ENCODE results near the gene MED13L.

Gene MED13L

DNA sequence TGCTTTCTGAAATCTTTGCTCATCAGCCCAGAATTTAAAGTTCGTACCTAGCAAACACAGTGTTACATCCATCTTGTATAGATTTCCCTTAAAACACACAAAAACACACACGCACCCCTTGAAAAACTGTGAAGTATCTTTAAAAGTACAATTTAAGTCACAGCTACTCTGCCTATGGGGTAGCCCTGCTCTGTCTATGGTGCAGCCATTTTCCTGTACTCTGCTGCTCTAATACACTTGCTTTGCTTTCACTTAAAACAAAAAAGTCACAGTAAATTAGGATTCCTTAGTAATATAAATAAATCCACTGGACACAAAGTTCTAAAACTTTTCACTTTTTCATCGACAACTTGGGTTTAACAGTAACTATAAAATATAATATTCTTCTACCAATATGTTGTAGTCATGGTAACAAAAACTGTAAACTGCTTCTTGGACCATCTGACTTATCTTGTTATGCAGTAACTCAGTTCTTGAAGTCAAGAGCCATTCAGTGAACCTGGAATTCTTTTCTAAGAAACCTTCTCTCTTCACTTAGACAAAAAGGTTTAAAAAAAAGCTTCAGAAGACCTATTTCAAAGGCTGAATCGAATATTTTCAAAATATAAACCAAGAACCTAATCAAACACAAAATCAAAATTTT is 63.5 kb downstream of the MED13L start:
- H3K4me2 ChIP-seq = no peak overlapping the region; a peak in 1 of 22 replicates
- no peak for TF ChIP-seq Cebpa-rat (IDR thresholded peaks at IDR 0.05)
- peaks cover 20 to 65% (median 27%) of the 10 kb centered on the region in 10 experiments; a peak in 19 of 20 replicates for H3K4me1 ChIP-seq
- H3K9ac ChIP-seq = no peak overlapping the region
- H4K20me1 ChIP-seq = peaks cover 99 to 100% (median 100%) of the 10 kb centered on the region in 11 experiments
- H3K4me3 ChIP-seq = no peak overlapping the region
- H3K9me3 ChIP-seq (replicated peaks in 1 of 11) = no peaks in the 10 kb centered on the region
- H3K27ac ChIP-seq = no peak overlapping the region
- no peaks in the 10 kb centered on the region for H3K27me3 ChIP-seq
- H3K36me3 ChIP-seq = peaks cover 0 to 11% (median 0%) of the 10 kb centered on the region in 11 experiments; a peak in 4 of 22 replicates

DNA sequence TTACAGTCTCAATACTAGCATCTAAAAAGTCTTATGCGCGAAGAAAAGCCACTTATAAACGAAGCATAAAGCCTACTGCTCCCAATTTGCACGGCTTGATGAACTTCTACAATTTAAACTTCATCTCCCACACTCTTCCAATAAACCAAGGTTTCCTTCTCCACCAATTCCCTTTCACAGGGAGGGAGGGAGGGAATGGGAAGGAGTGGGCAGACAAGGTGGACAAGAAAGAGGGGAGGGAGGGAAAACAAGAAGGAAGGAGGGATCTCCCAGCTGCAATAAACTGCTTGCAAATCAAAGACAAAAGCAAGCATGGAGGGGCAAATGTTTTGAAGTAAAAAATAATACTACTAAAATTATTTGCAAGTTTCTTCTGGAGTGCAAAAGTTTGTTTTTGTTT is 64.5 kb downstream of the MED13L start:
- Histone ChIP-seq H3K27me3 (no peaks in the 10 kb centered on the region), H4K20me1 (peaks cover 99 to 100% (median 100%) of the 10 kb centered on the region in 11 experiments), H3K27ac (no peak overlapping the region), H3K4me2 (0 out of 22 replicates have a peak overlapping the region, but pooled peaks of 1 of the 11 experiments have one; percentile 13), H3K9ac (no peak overlapping the region), H3K36me3 (peaks cover 0 to 18% (median 4%) of the 10 kb centered on the region in 11 experiments; a peak in 9 of 22 replicates), H3K9me3 (replicated peaks in 1 of 11) (no peaks in the 10 kb centered on the region), H3K4me1 (peaks cover 20 to 57% (median 27%) of the 10 kb centered on the region in 10 experiments; a peak in 19 of 20 replicates), H3K4me3 (no peak overlapping the region)
- TF ChIP-seq Cebpa-rat (IDR thresholded peaks at IDR 0.05) = no peak

DNA sequence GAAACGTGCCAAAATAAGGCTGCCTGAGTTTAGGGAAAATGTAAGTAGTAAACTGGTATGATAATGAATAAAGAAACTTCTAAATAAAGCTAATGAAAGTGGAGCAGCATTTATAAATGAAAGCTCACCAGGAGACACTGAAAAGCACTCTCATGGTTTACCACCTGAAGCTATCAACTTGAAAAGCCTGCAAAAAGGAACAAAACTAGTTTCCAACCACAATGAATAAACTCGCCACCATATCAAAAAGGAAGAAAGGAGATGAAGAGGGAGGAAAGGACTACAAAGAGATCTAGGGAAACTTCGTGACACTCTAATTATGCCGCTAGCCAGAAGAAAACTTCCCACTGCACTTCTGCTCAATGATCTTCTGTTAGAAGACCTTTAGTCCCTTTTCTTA is 66.7 kb downstream of the MED13L start:
- H3K4me3 ChIP-seq = no peak overlapping the region
- peaks cover 15 to 36% (median 22%) of the 10 kb centered on the region in 10 experiments; a peak in 19 of 20 replicates for H3K4me1 ChIP-seq
- H3K36me3 ChIP-seq = peaks cover 0 to 32% (median 12%) of the 10 kb centered on the region in 11 experiments; a peak in 12 of 22 replicates
- no peaks in the 10 kb centered on the region for H3K27me3 ChIP-seq
- peak overlapping the region in 10 of 11 experiments; percentile 3 to 63 (median 20); a peak in 12 of 22 replicates for H3K4me2 ChIP-seq
- H3K27ac ChIP-seq = no peak overlapping the region
- TF ChIP-seq Cebpa-rat (IDR thresholded peaks at IDR 0.05) = no peak
- no peaks in the 10 kb centered on the region for H3K9me3 ChIP-seq (replicated peaks in 1 of 11)
- H3K9ac ChIP-seq = no peak overlapping the region
- peaks cover 99 to 100% (median 100%) of the 10 kb centered on the region in 11 experiments for H4K20me1 ChIP-seq

DNA sequence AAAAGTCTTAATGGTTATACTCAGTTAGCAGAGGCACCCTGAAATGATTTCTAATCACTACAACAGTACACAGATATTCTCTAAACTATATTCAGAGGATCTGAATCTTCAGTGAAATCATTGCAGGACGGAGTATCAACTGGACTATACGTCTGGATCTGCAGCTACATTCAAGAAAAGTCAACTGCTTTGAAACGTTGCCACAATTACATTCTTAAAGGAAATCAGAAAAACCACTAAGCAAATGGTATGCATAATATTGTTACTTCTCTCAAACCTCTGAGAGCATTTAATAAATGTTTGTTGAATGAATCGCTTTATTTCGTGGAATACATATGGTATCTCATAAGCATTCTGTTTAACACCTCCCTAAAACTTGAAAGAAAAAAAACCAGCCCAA is 67.4 kb downstream of the MED13L start:
- H3K9ac ChIP-seq = no peak overlapping the region
- peaks cover 99 to 100% (median 100%) of the 10 kb centered on the region in 11 experiments for H4K20me1 ChIP-seq
- no peak overlapping the region for H3K4me3 ChIP-seq
- no peak overlapping the region for H3K27ac ChIP-seq
- no peak overlapping the region; a peak in 1 of 22 replicates for H3K4me2 ChIP-seq
- no peaks in the 10 kb centered on the region for H3K27me3 ChIP-seq
- H3K36me3 ChIP-seq = peaks cover 0 to 37% (median 18%) of the 10 kb centered on the region in 11 experiments; a peak in 15 of 22 replicates
- H3K9me3 ChIP-seq (replicated peaks in 1 of 11) = no peaks in the 10 kb centered on the region
- no peak for TF ChIP-seq Cebpa-rat (IDR thresholded peaks at IDR 0.05)
- H3K4me1 ChIP-seq = peaks cover 9 to 30% (median 17%) of the 10 kb centered on the region in 10 experiments; a peak in 19 of 20 replicates

DNA sequence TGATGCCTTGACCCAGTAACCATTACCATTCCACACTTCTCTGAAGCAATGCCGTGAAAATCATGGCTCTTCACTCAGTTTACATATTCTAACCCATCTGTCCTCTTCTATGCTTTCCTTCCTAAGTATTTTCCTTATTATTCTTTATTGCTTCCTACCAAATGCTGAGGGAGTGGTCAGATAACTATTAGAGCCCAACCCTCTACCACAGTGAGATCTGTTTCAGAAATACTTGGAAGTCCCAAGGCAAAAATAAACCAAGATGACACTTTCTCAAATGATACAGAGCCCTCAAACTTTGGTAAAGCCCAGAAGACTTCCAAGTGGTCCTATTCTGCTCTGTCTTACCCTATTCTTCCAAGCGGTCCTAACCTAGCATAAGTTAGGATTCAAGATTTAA is 68.0 kb downstream of the MED13L start:
- H3K9ac ChIP-seq = no peak overlapping the region
- H3K36me3 ChIP-seq = peaks cover 5 to 44% (median 24%) of the 10 kb centered on the region in 11 experiments; a peak in 18 of 22 replicates
- H3K27me3 ChIP-seq = no peaks in the 10 kb centered on the region
- no peak for TF ChIP-seq Cebpa-rat (IDR thresholded peaks at IDR 0.05)
- H3K27ac ChIP-seq = no peak overlapping the region
- no peaks in the 10 kb centered on the region for H3K9me3 ChIP-seq (replicated peaks in 1 of 11)
- peaks cover 8 to 24% (median 12%) of the 10 kb centered on the region in 10 experiments; a peak in 18 of 20 replicates for H3K4me1 ChIP-seq
- H3K4me2 ChIP-seq = no peak overlapping the region
- no peak overlapping the region for H3K4me3 ChIP-seq
- H4K20me1 ChIP-seq = peaks cover 99 to 100% (median 100%) of the 10 kb centered on the region in 11 experiments

DNA sequence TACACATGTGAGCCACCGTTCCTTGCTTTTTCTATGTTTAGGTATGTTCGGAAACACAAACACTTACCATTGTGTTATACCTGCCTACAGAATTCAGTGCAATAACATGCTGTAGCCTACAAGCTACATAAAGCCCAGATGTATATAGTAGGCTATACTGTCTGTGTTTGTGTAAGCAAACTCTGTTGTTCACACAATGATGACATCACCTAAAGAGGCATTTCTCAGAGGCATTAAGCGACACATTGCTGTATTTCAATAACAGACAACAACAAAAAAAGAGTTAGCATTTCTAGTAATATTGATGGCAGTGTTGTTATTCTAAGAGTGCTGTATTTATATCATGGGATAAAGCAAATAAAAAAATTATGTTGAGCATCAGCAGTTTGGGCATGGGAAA is 70.2 kb downstream of the MED13L start:
- H3K27ac ChIP-seq = no peak overlapping the region
- H3K4me3 ChIP-seq = no peak overlapping the region
- no peak for TF ChIP-seq Cebpa-rat (IDR thresholded peaks at IDR 0.05)
- peaks cover 99 to 100% (median 100%) of the 10 kb centered on the region in 11 experiments for H4K20me1 ChIP-seq
- no peaks in the 10 kb centered on the region for H3K27me3 ChIP-seq
- no peak overlapping the region for H3K9ac ChIP-seq
- H3K36me3 ChIP-seq = peaks cover 12 to 66% (median 41%) of the 10 kb centered on the region in 11 experiments; a peak in 20 of 22 replicates
- no peaks in the 10 kb centered on the region for H3K9me3 ChIP-seq (replicated peaks in 1 of 11)
- H3K4me1 ChIP-seq = peaks cover 8 to 20% (median 11%) of the 10 kb centered on the region in 10 experiments; a peak in 17 of 20 replicates
- no peak overlapping the region for H3K4me2 ChIP-seq

DNA sequence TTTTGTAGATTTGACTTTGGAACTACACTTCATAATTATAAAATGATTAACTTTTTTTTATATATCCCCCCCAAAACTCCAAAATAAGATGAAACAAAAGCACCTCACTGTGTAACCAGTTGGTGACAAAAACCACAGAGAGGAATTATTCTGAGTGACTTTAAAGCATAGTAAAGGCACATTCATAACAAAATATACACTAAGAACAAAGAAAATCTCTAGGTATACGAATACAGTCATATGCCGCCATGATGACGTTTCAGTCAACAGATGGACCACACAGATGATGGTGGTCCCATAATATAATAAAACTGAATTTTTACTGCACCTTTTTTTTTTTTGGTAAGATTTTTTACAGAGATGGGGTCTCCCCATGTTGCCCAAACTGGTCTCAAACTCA is 70.7 kb downstream of the MED13L start:
- no peak overlapping the region for H3K4me3 ChIP-seq
- H3K27me3 ChIP-seq = no peaks in the 10 kb centered on the region
- TF ChIP-seq Cebpa-rat (IDR thresholded peaks at IDR 0.05) = no peak
- no peak overlapping the region for H3K9ac ChIP-seq
- H3K4me1 ChIP-seq = peaks cover 8 to 19% (median 11%) of the 10 kb centered on the region in 10 experiments; a peak in 16 of 20 replicates
- H3K4me2 ChIP-seq = no peak overlapping the region
- no peaks in the 10 kb centered on the region for H3K9me3 ChIP-seq (replicated peaks in 1 of 11)
- peaks cover 12 to 66% (median 41%) of the 10 kb centered on the region in 11 experiments; a peak in 20 of 22 replicates for H3K36me3 ChIP-seq
- no peak overlapping the region for H3K27ac ChIP-seq
- H4K20me1 ChIP-seq = peaks cover 99 to 100% (median 100%) of the 10 kb centered on the region in 11 experiments

DNA sequence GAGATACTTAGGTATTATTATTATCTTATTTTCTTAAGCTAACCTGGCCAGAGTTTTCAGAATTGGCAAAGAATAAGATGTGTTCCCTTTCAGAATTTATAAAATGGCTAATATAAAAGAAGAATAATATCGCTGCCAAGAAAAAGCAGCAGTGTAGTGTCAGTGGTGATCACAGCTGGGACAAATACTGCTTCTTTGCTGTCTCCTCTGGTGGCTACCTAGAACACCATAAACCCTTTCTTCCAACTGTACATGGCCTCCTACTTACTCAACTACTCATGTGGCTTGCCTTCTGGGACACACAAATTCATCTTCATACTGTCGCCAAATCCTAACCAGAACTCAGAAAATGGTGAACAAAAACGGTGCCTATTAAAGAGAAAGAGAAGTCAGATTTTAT is 72.7 kb downstream of the MED13L start:
- H3K27me3 ChIP-seq = no peaks in the 10 kb centered on the region
- no peak overlapping the region for H3K9ac ChIP-seq
- H3K27ac ChIP-seq = no peak overlapping the region
- no peak overlapping the region for H3K4me3 ChIP-seq
- no peaks in the 10 kb centered on the region for H3K9me3 ChIP-seq (replicated peaks in 1 of 11)
- no peak for TF ChIP-seq Cebpa-rat (IDR thresholded peaks at IDR 0.05)
- H3K4me2 ChIP-seq = no peak overlapping the region
- H3K4me1 ChIP-seq = peaks cover 0 to 14% (median 2%) of the 10 kb centered on the region in 10 experiments; a peak in 8 of 20 replicates
- peaks cover 98 to 100% (median 100%) of the 10 kb centered on the region in 11 experiments for H4K20me1 ChIP-seq
- peaks cover 12 to 72% (median 41%) of the 10 kb centered on the region in 11 experiments; a peak in 20 of 22 replicates for H3K36me3 ChIP-seq

DNA sequence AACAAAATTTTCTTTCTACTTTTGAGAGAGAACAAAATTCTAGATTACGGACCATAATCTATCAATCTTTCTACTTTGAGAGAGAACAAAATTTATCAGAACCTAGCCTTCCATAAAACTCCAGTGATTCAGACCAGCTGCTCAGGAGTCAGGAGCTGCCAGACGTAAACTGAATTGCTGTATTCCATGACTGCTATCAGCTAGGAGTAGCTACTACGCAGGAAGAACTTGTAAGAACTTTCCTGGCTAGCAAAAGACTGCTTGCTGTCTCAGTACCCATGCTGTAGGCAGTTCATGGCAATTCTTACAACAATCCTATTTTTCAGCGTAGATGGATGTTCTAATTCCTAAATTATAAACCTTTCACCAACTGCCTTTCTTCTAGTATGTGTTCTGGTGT is 73.3 kb downstream of the MED13L start:
- TF ChIP-seq Cebpa-rat (IDR thresholded peaks at IDR 0.05) = no peak
- Histone ChIP-seq H3K9ac (no peak overlapping the region), H4K20me1 (peaks cover 98 to 100% (median 100%) of the 10 kb centered on the region in 11 experiments)

More for the DNA sequence above, 73.3 kb downstream of the MED13L start:
- H3K36me3 ChIP-seq = peaks cover 12 to 66% (median 39%) of the 10 kb centered on the region in 11 experiments; a peak in 20 of 22 replicates
- H3K4me3 ChIP-seq = no peak overlapping the region
- peaks cover 0 to 17% (median 8%) of the 10 kb centered on the region in 10 experiments; a peak in 13 of 20 replicates for H3K4me1 ChIP-seq
- no peaks in the 10 kb centered on the region for H3K9me3 ChIP-seq (replicated peaks in 1 of 11)
- H3K4me2 ChIP-seq = no peak overlapping the region
- no peaks in the 10 kb centered on the region for H3K27me3 ChIP-seq
- no peak overlapping the region for H3K27ac ChIP-seq

Measured in BLaER1 treated with 17β-estradiol and CSF1 and Interleukin-3, amounts not matched to agents 10 nM and 100 nM (cell line).